NCI-H1694 treated with DMSO at 0.1 percent for 48 hours (cell line): Measurements from ENCODE around the gene SLC7A5.
A peak's percentile ranks its signal among the peaks of the same experiment; 100 is the strongest.
"Not testable (repeated sequence)": the region's sequence is repeated elsewhere in the genome, so short reads cannot be mapped to it uniquely, and the experiment has no call there.

ENCODE experiments used
- DNase-seq: peaks from one replicate; lab custom pipeline; 2025; lab: John Stamatoyannopoulos, UW

The SLC7A5 gene

GRCh38 chr16:87888346-87888745 lies 19.0 kb upstream of the SLC7A5 start:
- DNase-seq, result not testable (repeated sequence)

- DNase-seq, result not testable (repeated sequence)
Observed at GRCh38 chr16:87887931-87888330, 18.6 kb upstream of the SLC7A5 start.

DNA sequence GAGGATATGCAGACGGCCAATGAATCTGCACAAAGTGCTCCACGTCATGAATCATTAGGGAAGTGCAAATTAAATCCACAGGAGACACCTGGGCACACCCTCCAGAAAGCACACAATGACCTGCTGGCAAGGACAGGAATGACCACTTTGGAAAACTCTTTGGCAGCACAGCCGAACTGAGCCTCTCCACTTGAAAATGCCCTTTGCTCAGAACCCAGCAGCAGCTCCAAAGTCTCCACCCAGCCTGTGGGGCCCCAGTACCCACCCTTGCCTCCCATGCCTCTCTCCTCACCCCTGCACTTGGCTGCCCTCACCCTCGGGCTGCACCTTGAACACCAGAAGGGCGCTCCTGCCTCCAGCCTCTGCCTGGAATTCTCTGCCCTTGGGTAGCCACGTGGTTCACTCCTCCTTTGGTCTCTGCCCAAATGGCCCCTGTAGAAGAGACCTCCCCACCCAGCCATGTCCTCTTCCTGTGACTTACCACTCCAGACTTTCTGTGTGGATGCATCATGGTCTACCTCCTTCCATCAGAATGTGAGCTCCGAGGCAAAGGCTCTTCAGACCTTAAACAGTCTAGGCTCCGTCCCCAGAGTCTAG lies 16.2 kb upstream of the SLC7A5 start:
- DNase-seq, result not testable (repeated sequence)

DNA sequence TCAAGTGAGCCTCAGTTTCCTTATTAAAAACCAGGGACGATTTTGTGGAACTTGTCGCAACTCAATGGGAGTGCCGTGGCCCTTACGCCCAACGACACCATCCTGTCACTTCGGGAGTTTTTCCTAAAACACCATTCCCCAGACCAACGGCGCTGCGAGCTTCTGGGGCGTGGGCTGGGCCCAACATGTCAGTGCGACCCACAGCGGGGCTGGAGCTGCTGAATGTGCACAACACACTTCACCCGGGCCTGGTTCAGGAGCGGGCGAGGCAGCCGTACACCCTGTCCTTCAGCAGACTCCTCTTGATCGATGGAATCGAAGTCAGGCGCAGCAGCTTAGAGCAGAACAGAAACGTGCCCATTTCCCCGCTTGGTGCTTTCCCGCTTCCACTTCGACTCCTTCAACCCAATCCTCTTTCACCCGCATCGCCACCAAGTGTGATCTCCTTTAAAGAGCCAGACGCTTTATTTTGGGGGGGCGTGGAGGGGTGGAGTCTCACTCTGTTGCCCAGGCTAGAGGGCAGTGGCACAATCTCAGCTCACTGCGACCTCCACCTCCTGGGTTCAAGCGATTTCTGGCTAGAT lies 13.2 kb upstream of the SLC7A5 start:
- DNase-seq, result no peak

DNA sequence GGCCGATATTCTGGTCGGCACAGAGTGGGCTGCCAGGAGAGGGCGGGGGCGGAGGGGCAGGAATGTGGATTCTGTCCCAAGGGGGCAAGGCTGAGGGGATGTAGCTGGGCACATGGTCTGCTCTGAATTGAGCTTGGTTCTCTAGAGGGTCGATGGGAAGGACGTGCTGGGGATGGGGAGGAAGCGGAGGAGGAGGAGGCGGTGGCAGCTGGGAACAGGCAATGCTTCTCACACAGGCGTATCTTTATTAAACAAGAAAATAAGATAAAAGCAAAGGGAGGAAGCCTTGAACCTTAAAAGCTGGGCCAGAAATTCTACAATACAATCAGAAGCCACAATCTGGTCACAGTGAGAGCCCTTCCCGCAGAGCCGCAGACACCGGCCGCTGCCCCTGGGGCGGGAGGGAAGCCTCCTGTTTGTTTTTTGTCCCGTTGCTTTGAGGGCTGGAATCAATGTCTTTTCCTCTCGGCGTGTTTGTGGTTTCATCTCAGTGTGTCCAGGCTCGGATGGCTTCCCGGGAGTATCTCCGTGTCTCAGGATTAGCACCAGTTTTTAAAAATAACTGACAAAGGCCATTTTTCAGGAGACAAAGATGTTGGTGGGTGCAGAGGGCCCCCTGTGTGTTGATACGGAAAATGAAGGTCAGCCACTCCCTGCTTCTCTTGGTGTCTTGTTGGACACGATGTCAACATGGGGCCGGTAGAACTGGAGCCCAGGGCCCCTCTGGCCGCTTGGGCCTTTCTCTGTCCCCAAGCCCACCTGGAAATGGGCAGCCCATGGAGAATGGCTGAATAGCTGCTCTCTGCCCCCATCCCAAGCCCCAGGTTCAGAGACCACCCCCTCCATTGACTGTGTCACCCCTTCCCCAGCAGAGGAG lies 12.3 kb upstream of the SLC7A5 start:
- DNase-seq, result no peak

DNA sequence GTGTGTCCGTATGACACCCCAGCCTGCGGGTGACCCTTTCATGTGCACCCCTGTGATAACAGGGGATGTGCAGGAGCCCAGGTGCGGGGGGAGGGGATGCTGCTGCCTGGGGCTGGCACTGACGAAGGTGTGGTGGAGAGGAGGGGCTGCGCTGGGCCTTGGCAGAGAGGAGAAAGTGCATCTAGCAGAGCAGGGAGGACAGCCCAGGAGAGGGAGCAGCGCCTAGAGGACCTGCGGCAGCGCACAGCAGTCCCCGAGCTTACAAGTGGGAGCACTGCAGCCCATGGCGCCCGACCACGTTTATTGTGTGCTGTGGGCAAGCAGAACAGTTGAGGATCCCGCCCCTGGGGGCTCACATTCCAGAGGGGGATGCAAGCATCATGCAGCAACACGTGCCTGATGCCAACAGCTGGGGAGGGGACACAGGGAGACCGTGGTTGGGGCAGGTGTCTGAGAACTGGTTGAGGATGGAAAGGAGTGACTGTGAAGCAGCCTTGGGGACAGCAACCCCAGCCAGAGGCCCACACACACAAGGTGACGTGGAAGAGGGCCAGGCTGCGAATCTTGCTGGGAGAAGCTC lies 10.9 kb upstream of the SLC7A5 start:
- DNase-seq, result no peak

- not testable (repeated sequence) for DNase-seq
Observed at GRCh38 chr16:87879411-87880013, 10.2 kb upstream of the SLC7A5 start.

DNA sequence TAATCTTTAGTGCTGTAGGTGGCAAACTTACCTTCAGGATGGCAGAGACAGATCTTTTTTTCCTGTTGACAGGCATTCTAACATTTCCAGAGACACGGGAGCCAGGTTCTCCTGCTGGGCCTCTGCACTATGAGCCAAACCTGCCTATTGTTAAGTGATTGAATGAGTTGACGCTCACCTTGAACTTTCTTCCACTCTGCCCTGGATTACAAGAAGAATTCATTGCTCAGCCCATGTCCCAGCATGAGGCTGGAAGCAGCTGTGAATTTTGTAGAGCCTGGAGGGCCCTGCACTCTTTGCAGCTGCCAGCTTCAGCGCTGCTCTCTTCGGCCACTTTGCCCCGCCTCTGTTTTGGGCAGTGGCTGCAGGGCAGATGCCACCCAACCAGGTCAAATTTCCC lies 9.4 kb upstream of the SLC7A5 start:
- no peak for DNase-seq

DNA sequence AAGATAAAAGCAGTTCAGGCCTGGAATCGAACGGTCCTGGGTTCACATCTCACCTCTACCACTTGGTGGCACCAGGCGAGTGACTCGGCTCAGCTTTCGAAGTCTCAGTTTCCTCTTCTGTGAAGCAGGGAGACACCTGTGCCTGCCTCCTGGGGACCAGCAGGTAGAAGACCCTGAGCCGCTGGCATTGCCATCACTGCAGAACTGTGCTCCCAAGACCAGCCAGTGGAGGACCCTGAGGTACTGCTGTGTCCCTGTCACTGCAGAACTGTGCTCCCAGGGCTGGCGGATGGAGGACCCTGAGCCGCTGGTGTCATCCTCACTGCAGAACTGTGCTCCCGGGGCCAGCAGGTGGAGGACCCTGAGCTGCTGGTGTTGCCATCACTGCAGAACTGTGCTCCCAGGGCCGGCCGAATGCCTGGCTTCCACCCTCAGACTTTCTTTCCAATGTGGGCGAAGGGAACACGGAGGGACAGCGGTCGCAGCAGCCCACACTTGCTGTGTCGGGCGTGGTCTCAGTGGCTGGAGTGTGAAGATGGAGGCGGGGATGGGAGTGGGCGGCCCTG lies 8.7 kb upstream of the SLC7A5 start:
- no peak for DNase-seq

DNA sequence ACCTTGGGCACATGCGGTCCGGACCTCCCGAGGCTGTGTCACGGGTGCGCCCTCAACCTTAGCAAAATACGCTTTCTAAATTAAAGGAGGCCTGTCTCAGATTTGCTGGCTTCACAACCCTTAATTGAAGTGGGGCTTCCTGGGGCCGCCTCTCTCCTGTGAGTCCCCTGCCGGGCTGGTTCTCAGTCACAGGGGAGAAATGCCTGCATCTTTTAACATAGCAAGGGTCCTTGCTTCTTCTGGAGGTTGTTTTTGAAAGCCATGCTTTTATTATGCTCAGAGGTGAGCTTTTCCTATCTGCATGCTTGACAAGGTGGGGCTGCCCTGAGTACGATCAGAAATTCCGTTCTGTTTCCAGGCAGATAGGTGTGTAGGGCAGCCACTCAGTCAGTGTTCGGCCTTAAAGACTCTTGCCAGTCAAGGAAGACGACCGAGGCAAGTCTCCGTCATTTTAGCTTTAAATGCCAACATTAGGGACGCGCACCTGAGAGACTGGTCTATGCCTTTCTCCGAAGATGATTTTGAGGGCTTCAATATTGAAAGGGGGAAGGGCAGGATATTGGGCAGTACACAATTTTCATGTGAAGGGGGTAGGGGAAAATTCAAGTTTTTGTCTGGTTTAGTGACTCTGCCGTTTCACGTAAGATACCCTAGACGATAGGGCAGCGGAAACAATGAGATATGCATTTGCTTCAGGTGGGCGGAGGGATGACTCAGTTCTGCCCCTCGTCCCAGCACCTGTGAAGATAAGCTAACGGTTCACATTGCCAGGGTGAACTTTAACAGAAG lies 5.5 kb upstream of the SLC7A5 start:
- DNase-seq, result no peak

DNA sequence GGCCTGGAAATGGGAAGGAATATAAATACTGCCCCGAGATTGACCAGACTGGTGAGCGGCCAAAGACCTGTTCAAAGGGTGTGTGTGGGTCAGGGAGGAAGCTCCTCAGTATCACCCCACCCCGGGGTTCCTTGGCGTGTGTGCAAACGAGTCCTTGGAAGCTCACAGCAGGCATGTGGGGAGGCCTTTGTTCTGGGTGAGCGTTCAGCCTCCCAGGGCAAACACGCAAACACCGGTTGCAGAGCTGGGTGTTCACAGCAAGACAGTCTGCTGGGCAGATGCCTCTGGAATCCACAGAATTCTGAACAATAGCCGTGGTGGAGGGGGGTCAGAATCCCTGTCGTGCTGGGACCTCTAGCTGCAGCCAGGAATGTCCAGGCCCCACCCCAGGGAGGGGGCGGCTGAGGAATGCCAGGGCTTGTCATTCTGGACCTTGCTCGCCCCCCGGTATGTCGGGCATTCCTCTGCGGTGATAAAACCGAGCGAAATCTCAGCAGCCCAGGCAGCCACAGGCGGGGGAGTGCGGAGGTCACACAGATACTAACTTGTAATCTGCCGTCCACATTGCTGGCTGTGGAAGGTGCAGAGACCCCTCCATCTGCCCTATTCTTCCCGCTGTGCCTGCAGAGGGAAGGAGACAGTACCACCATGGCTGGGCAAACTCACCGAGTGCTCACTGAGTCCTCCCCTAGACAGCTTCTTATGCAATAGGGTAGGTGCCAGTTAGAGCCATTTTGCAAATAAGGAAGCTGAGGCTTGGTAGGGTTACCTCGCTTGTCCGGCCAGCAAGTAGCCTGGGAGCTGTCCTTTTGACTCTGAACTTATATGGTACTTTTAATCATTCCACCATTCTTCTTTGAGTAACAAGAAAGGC lies 1.3 kb upstream of the SLC7A5 start:
- DNase-seq, result not testable (repeated sequence)

- not testable (repeated sequence) for DNase-seq
Observed at GRCh38 chr16:87869879-87870417, 641 bp upstream of the SLC7A5 start.

DNA sequence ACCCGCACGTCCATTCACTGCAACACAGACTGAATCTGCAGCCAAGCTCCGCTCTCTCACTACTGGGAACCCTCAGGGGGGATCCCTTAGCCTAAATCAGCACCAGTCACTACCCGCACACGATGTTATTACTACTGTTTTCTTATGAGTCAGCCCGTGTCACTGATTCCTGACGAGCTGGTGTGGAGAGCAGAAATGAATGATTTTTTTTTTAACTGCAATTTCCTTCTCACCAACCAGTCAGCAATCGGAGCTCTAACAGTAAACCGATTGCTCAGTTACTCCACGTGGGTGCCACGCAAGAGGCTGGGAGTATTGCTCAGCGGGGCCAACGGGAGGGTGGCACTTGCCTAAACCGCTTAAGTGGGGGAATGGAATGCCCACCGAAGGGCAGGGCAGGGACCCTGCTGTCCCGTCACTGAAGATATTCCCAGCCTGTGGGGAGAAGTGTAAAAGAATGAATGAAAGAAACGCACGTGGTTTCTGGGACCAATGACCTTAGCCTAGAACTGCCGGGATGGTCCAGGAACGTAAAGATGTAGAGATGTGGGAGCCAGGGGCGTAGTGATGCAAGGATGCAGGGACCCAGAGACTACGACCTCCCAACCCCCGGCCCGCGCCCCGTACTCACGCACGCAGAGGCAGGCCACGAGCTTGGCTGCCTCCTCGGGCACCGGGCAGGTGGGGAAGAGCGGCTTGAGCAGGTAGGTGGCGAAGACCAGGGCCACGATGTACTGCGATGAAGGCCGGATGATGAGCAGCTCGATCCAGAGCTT lies 865 bp downstream of the SLC7A5 start:
- DNase-seq, result peak; percentile 34

DNA sequence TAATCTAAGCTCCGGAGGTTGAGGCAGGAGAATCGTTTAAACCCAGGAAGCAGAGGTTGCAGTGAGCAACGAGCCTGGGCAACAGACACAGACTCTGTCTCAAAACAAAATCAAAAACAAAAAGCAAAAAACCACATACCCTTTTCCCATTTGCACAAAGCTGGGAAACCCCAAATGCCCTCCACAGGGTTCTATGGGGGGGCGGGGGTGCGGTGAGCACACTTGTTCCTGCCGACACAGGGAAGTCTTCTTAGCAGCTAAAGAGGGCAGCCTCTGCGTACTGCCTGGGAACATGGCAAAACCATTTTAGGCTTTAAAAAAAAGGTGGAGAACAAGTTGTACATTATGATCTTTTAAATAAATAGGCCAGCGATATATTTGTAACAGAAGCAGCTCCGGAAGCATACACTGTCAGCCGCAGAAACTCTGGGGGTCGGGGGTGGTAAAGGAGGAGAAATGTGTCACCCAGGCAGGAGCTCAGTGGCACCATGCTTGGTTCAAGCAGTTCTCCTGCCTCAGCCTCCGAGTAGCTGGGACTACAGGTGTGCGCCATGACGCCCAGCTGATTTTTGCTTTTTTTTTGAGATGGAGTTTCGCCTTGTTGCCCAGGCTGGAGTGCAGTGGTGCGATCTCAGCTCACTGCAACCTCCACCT lies 3.3 kb downstream of the SLC7A5 start:
- DNase-seq, result not testable (repeated sequence)

DNA sequence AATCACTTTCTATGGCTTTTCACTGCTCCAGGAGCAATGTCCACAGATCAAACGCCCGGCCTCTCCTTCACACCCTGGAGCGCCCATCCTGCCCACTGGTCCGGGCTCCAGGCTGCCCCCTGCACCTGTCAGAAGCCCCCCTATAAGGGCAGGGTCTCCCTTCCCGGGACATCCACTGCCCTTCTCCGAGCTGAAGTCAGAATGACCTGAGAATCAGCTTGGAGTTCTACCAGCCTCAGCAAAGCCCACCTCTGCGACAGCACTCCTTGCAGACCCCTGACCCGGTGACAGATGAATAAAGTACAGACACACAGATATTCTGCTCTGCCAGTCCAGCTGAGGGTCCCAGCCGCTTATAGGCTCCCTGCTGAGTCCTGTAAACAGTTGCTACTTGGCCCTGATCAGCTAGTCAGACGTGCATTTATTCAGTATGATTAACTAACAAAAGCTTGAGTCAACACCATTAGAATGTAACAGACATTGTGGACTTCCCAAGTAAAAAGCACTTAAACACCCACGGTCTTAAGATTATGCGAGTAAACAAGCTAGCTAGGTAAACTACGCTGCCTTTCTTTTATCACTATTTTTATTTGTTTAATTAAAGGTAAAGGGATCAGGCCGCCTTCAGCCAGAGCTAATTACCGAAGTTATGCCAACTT lies 4.8 kb downstream of the SLC7A5 start:
- no peak for DNase-seq

GRCh38 chr16:87863327-87863635 lies 6.0 kb downstream of the SLC7A5 start:
- DNase-seq, result not testable (repeated sequence)

GRCh38 chr16:87862597-87863326 lies 6.5 kb downstream of the SLC7A5 start:
- not testable (repeated sequence) for DNase-seq
